Testis (tissue), 2 donors: ENCODE measurements around the gene HGS.
"Not testable (repeated sequence)": the region's sequence is repeated elsewhere in the genome, so short reads cannot be mapped to it uniquely, and the experiment has no call there.

Source experiments
- CTCF ChIP-seq, 3 experiments: fragments of 450-650 bp in 2 of 3; fragments of 200-600 bp in 1 of 3; sonication (generic) in 1 of 3; IDR thresholded peaks; one replicate each; pipeline ENCODE4 v1.5.1; 2016 to 2019; ENCODE audit warnings: antibody characterized with exemption in 3 of 3, mild to moderate bottlenecking in 2 of 3, moderate library complexity in 1 of 3
- POLR2A ChIP-seq: fragments of 450-650 bp; IDR thresholded peaks from one replicate; pipeline ENCODE4 v1.6.1; 2017; ENCODE audit warnings: antibody characterized with exemption, mild to moderate bottlenecking, moderate library complexity

- not testable (repeated sequence) for TF ChIP-seq CTCF (IDR thresholded peaks at IDR 0.05); POLR2A
Measured at GRCh38 chr17:81739593-81739992, 55.8 kb downstream of the HGS start.
